OCI-LY3 (cell line): ENCODE measurements around the gene PPP5C.

Experiments used
- H2AFZ ChIP-seq: fragments of 200-600, 300-600 bp; shearing (Covaris generic); 2 replicates; pipeline ENCODE4 v1.6.0; 2014; ENCODE audit warnings: antibody characterized with exemption, low read depth, low read length
- H3K27ac ChIP-seq: fragments of 200-600, 300-600 bp; sonication (generic); 2 replicates; pipeline ENCODE4 v1.5.1; 2014; ENCODE audit warnings: mild to moderate bottlenecking, low read length, moderate library complexity, mixed read lengths
- H3K27me3 ChIP-seq: fragments of 200-600, 300-600 bp; sonication (generic); 2 replicates; pipeline ENCODE4 v1.6.1; 2014; ENCODE audit warnings: low read depth, low read length, mixed read lengths
- H3K36me3 ChIP-seq: fragments of 200-600, 300-600 bp; sonication (generic); replicated peaks from 2 replicates; pipeline ENCODE3; 2014; ENCODE audit warnings: low read depth, low read length, mixed read lengths
- H3K4me1 ChIP-seq: fragments of 300-600, 200-600 bp; sonication (generic); 2 replicates; pipeline ENCODE4 v1.6.1; 2014; ENCODE audit warnings: low read length, mixed read lengths
- H3K4me2 ChIP-seq: fragments of 200-600, 300-600 bp; sonication (generic); 2 replicates; pipeline ENCODE4 v1.6.1; 2014; ENCODE audit warnings: low read length, mixed read lengths
- H3K4me3 ChIP-seq: fragments of 300-600, 200-600 bp; sonication (generic); 2 replicates; pipeline ENCODE4 v1.5.1; 2014; ENCODE audit warnings: antibody characterized with exemption, mild to moderate bottlenecking, low read length, moderate library complexity
- H3K79me2 ChIP-seq: fragments of 300-600, 200-600 bp; shearing (Covaris generic); 2 replicates; pipeline ENCODE4 v1.6.1; 2014; ENCODE audit warnings: mild to moderate bottlenecking, low read length, mixed read lengths
- H3K9ac ChIP-seq: fragments of 300-600, 200-600 bp; shearing (Covaris generic); 2 replicates; pipeline ENCODE4 v1.6.0; 2014; ENCODE audit warnings: mild to moderate bottlenecking, low read length, moderate library complexity
- H3K9me3 ChIP-seq: fragments of 200-600, 300-600 bp; shearing (Covaris generic); 2 replicates; pipeline ENCODE4 v1.6.1; 2014; ENCODE audit warnings: low read length, mixed read lengths; ENCODE audit not compliant: insufficient read depth
- H4K20me1 ChIP-seq: fragments of 200-600, 300-600 bp; sonication (generic); 2 replicates; pipeline ENCODE4 v1.6.1; 2016; ENCODE audit warnings: low read length, mixed read lengths; ENCODE audit not compliant: insufficient read depth
- CTCF ChIP-seq: fragments of 200-600, 300-600 bp; sonication (generic); IDR thresholded peaks from 2 replicates; pipeline ENCODE4 v1.5.1; 2014; ENCODE audit warnings: antibody characterized with exemption, low read length, low read depth
- EZH2phosphoT487 ChIP-seq: fragments of 200-600 bp; shearing (Covaris generic); IDR thresholded peaks from 2 replicates; pipeline ENCODE4 v1.6.1; 2018; ENCODE audit warnings: antibody characterized with exemption, mixed run types, low read depth

The PPP5C gene

GRCh38 chr19:46337487-46337886, 9.4 kb upstream of the PPP5C start:
- Histone ChIP-seq H3K36me3 (no peaks in the 10 kb centered on the region), H2AFZ (no peak overlapping the region), H3K4me3 (no peak overlapping the region), H3K27ac (no peak overlapping the region), H3K79me2 (no peaks in the 10 kb centered on the region), H3K9ac (no peak overlapping the region), H4K20me1 (no peaks in the 10 kb centered on the region), H3K9me3 (no peaks in the 10 kb centered on the region), H3K27me3 (peaks cover 37% of the 10 kb centered on the region), H3K4me1 (no peaks in the 10 kb centered on the region), H3K4me2 (no peak overlapping the region)
- TF ChIP-seq CTCF, result no peak
- TF ChIP-seq EZH2phosphoT487, result no peak

GRCh38 chr19:46339446-46339845, 7.4 kb upstream of the PPP5C start:
- no peak overlapping the region for H3K9ac ChIP-seq
- no peaks in the 10 kb centered on the region for H4K20me1 ChIP-seq
- no peaks in the 10 kb centered on the region for H3K79me2 ChIP-seq
- no peak overlapping the region for H2AFZ ChIP-seq
- H3K4me2 ChIP-seq, result no peak overlapping the region
- TF ChIP-seq CTCF (no peak), EZH2phosphoT487 (no peak)
- no peaks in the 10 kb centered on the region for H3K4me1 ChIP-seq
- H3K27me3 ChIP-seq, result peaks cover 44% of the 10 kb centered on the region
- H3K4me3 ChIP-seq, result no peak overlapping the region
- no peaks in the 10 kb centered on the region for H3K9me3 ChIP-seq
- H3K36me3 ChIP-seq, result no peaks in the 10 kb centered on the region
- no peak overlapping the region for H3K27ac ChIP-seq

GRCh38 chr19:46340051-46340659, 6.7 kb upstream of the PPP5C start:
- no peak overlapping the region for H3K4me2 ChIP-seq
- no peaks in the 10 kb centered on the region for H4K20me1 ChIP-seq
- H3K27ac ChIP-seq, result no peak overlapping the region
- no peak for TF ChIP-seq EZH2phosphoT487
- TF ChIP-seq CTCF, result no peak
- no peak overlapping the region for H3K4me3 ChIP-seq
- H3K4me1 ChIP-seq, result no peaks in the 10 kb centered on the region
- H2AFZ ChIP-seq, result no peak overlapping the region
- no peaks in the 10 kb centered on the region for H3K9me3 ChIP-seq
- no peaks in the 10 kb centered on the region for H3K36me3 ChIP-seq
- no peak overlapping the region for H3K9ac ChIP-seq
- H3K27me3 ChIP-seq, result peaks cover 40% of the 10 kb centered on the region
- no peaks in the 10 kb centered on the region for H3K79me2 ChIP-seq

- TF ChIP-seq CTCF (no peak), EZH2phosphoT487 (no peak)
- Histone ChIP-seq H3K4me2 (no peak overlapping the region), H4K20me1 (no peaks in the 10 kb centered on the region)
These were observed 5.0 kb upstream of the PPP5C start for GRCh38 chr19:46341937-46342336.

More at GRCh38 chr19:46341937-46342336, 5.0 kb upstream of the PPP5C start:
- Histone ChIP-seq H2AFZ (no peak overlapping the region), H3K27me3 (peaks cover 40% of the 10 kb centered on the region), H3K36me3 (no peaks in the 10 kb centered on the region), H3K4me3 (no peak overlapping the region), H3K9ac (no peak overlapping the region), H3K79me2 (peaks cover under 1% of the 10 kb centered on the region; the same call in 1 of the 2 replicates), H3K9me3 (no peaks in the 10 kb centered on the region), H3K27ac (no peak overlapping the region), H3K4me1 (peaks cover 3% of the 10 kb centered on the region)
